Esophagus muscularis mucosa (tissue), 3 donors: ENCODE measurements around the gene PEX10.

ENCODE experiments used
- CTCF ChIP-seq, 3 experiments: fragments of 200-600 bp in 2 of 3; fragments of 450-650 bp in 1 of 3; sonication (generic) in 2 of 3; IDR thresholded peaks; one replicate each; pipeline ENCODE4 v1.5.1; 2017 to 2019; ENCODE audit warnings: antibody characterized with exemption in 3 of 3, mild to moderate bottlenecking in 2 of 3, moderate library complexity in 1 of 3
- POLR2AphosphoS5 ChIP-seq, 2 donors: sonication (generic); formaldehyde crosslinking; IDR thresholded peaks; one replicate each; pipeline ENCODE4 v1.6.1; 2017; ENCODE audit warnings: antibody characterized with exemption in 2 of 2

- no peak for TF ChIP-seq CTCF (IDR thresholded peaks at IDR 0.05)
- no peak for TF ChIP-seq POLR2AphosphoS5 (IDR thresholded peaks at IDR 0.05)
Measured at GRCh38 chr1:2411801-2412394, 466 bp downstream of the PEX10 start.
